Left lobe of liver (tissue), 2 donors: ENCODE measurements around the gene IL13. TPM values are rescaled to one million over a fixed set of nuclear protein-coding genes. Genes with fewer than 3 reads are reported as not detected.
A peak's percentile ranks its signal among the peaks of the same experiment; 100 is the strongest.
"Not testable (repeated sequence)": the region's sequence is repeated elsewhere in the genome, so short reads cannot be mapped to it uniquely, and the experiment has no call there.

Experiments
- ATAC-seq: fragments of 200-7000 bp; cut with Tn5 transposase; one replicate; pipeline ENCODE4 v1.9.1; 2020; ENCODE audit warnings: mild to moderate bottlenecking, moderate library complexity
- DNase-seq: peaks from one replicate; pipeline ENCODE4 v3.0.0-alpha.2; 2020; ENCODE audit warnings: low spot score
- total RNA-seq: library from RNA; stranded (reverse); gene quantifications from one replicate; pipeline ENCODE4 v1.2.1, GENCODE V29; 2021
- donor health status: DM: no; HTN: no; CAD: no; lungs with moderate emphysema.
- donor health status: DM: no; HTN: yes; CAD: no.

The IL13 gene
- not detected for total RNA-seq

DNA sequence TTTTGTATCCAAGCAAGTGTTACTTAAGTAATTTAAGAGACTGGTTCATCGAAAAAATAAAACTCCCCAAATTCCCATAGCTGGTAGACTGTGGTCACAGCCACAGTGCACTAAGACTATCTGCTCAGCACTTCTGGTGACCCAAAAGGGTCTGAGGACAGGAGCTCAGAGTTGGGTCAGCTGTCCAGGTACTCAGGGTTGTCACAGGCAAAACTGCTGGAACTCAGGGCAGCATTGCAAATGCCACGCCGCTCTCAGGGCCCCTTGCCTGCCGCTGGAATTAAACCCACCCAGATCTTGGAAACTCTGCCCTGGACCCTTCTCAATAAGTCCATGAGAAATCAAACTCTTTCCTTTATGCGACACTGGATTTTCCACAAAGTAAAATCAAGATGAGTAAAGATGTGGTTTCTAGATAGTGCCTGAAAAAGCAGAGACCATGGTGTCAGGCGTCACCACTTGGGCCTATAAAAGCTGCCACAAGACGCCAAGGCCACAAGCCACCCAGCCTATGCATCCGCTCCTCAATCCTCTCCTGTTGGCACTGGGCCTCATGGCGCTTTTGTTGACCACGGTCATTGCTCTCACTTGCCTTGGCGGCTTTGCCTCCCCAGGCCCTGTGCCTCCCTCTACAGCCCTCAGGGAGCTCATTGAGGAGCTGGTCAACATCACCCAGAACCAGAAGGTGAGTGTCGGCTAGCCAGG is at the start of gene IL13:
IL13 (plus strand) TSS at position 498 of the 705 bp plus-strand sequence; CDS start at position 512, 14 bp downstream.
- DNase-seq (no peak), ATAC-seq (no peak)

DNA sequence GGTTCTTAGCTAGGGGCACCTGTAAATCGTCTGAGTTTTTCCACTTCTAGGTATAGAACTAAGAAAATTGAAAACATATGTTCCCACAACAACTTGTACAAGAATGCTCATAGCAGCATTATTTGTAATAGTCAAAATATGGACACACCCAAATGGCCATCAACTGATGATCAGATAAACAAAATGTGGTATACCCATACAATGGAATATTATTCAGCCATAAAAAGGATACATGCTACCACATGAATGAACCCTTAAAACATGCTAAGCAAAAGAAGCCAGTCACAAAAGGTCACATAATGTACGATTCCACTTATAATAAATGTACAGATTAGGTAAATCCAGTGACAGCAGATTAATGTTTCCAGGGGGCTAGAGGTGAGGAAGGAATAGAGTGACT is 46.0 kb upstream of the IL13 start:
- DNase-seq: no peak

GRCh38 chr5:132612846-132613245 is 45.1 kb upstream of the IL13 start:
- ATAC-seq: peak; percentile 23
- no peak for DNase-seq

More for the DNA sequence above, 46.0 kb upstream of the IL13 start:
- no peak for ATAC-seq

- ATAC-seq: no peak
- no peak for DNase-seq
Measured at GRCh38 chr5:132621699-132622098, 36.3 kb upstream of the IL13 start.

DNA sequence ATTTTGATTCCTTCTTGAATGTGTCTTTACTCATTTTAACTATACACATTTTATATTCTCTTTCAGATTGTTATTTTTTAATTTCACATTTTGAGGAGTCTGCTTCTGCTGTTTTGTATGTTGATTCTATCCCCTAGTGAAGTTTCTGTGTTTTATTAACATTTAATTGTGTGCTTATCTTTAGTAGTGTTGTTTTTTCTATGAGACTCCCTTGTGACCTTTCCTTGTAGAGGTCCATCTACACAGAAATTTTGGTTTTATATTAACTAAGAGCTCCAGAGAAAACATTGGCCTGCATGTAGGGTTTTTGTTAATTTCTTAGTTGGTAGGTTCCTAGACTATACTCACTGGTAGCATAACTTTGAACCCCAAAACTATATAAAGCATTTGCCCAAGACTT is 35.4 kb upstream of the IL13 start:
- ATAC-seq (peak; percentile 86), DNase-seq (no peak)

- no peak for DNase-seq
- ATAC-seq: no peak
Measured at GRCh38 chr5:132627470-132627869, 30.5 kb upstream of the IL13 start.

DNA sequence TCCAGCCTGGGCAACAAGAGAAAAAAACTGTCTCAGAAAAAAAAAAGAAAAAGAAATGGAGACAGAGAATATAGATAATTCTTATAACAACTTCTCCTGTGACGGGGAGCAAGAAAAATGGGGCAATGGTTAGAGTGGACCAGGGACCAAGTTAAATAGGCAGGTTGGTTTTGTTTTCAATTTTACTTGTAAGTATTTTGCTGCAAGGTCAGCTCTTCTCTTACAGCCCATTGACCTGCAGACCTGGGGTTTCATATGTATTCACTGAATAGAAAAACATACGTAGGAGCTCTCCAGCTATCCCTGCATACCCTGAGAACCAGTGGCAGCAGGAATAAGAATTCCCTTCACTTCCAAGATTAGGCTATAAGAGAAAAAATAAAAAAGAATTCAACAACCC is 29.2 kb upstream of the IL13 start:
- ATAC-seq: no peak

DNA sequence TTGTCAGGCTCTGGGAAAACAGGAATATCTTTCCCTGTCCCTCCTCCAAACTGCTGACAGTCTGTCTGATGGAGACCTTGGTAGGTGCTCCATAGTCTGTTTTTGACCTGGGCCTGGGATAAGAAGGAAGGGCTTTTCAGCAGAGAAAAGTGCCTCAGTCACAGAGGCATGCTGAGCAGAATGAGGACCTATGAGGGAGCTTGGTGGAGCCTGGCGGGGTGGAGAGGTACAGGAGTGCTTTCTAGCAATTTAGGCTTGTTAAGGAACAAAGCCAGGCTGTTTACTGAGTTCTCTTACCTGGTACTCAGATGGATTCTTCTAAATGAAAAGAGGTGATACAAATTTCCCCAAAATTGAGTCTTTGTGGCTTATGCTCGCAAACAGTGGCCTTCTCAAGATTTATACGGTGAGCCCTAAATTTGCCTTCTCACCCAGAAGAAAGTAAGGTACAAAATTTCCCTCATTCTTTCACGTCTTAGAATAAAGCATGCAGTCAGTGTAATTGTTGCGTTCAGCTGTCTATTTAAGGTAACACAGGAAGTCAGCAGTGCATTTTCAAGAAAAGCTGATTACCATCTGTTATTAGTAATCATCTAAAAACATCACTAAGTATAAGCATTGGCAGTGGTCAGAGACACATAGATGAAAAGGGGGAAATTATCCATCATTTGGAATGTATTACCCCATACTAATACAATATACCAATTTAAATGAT is 28.6 kb upstream of the IL13 start:
- ATAC-seq (no peak), DNase-seq (no peak)

More for the DNA sequence above, 29.2 kb upstream of the IL13 start:
- DNase-seq: no peak

- not testable (repeated sequence) for ATAC-seq, DNase-seq
Measured at GRCh38 chr5:132633587-132633986, 24.4 kb upstream of the IL13 start.

- DNase-seq (no peak), ATAC-seq (no peak)
Measured at GRCh38 chr5:132635873-132636272, 22.1 kb upstream of the IL13 start.

- no peak for ATAC-seq
Measured at GRCh38 chr5:132637241-132637640, 20.7 kb upstream of the IL13 start.

DNA sequence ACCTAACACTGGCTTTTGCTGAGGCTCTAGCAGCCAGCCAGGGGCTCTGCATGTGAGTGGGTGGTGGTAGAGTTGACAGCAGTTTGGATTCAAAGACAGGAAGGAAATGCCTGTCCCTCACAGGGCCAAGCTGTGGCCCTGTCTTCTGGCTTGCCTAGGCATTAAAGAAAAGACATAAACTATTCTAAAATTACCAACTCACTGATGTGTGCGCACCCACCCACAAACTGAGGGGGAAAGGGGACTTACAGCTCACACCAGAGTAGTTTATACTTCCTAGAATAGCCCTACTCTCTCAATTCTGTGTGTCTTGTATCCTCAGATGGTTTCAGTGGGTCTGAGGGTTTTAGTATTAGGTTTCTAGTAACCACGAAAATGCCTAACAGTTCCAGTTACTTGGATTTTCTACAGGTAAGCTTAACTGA is 18.3 kb upstream of the IL13 start:
- no peak for ATAC-seq
- no peak for DNase-seq

More at GRCh38 chr5:132637241-132637640, 20.7 kb upstream of the IL13 start:
- DNase-seq: no peak

GRCh38 chr5:132640613-132641012 is 17.4 kb upstream of the IL13 start:
- ATAC-seq: peak; percentile 9

DNA sequence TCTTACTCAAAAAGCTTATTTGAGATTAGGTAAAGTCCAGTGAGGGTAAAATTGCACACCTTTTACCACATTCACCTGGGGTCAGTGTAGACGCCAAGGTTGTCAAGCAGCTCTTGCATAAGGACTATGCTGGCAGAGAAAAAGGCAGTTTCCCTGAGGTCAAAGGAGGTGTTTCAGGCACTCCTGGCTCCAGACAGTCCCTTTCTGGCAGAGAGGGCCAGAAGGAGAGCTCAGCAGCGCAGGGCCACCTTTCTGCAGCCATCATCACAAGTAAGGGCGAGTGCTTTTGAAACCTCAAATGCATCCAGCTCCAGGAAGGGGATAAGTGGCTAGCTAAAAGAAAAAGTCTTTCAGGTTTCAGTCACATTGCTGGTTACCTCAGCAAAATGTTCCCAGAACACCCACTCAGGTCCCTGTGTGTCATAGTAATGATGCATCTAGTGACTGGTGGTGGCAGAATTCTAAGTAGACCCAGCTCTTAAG is 16.7 kb upstream of the IL13 start:
- peak; percentile 91 for ATAC-seq
- peak; percentile 78 for DNase-seq

More at GRCh38 chr5:132640613-132641012, 17.4 kb upstream of the IL13 start:
- DNase-seq: no peak

DNA sequence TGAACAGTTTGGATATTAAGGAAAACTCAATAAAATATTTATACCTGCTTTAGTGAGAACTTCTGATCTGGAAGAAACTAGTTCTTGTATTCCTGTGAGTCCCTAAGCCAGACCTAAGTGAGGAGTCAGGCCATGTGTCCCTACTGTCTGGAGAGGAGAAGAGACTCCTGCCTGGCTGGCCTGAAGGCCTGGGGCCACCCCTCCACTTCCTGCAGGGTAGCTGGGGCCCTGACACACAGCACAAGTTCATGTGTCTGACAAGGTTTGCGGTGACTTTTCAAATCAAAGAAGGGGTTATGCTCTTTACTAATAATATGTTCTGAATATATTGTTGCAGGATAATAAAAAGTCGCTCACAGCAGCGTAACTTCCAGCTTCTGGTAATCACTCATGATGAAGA is 16.1 kb upstream of the IL13 start:
- DNase-seq: no peak
- peak; percentile 11 for ATAC-seq

DNA sequence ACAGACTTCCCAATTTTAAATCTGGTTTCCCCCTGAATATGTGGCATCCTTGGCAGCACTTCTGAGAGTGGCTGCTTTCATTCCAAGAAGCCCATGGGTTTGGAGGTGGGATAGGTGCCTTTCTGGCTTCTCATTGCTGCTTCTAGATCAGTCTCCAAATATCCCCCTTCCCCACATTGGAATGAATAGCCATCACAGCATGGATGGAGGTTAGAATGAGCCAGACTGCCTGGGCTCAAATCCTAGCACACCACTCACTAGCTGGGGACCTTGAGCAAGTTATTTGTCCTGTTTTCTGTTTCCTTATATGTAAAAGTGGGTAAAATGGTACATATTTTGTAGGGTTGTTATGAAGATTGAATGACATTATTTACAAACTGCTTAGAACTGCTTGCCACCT is 13.8 kb upstream of the IL13 start:
- ATAC-seq: no peak
- no peak for DNase-seq

DNA sequence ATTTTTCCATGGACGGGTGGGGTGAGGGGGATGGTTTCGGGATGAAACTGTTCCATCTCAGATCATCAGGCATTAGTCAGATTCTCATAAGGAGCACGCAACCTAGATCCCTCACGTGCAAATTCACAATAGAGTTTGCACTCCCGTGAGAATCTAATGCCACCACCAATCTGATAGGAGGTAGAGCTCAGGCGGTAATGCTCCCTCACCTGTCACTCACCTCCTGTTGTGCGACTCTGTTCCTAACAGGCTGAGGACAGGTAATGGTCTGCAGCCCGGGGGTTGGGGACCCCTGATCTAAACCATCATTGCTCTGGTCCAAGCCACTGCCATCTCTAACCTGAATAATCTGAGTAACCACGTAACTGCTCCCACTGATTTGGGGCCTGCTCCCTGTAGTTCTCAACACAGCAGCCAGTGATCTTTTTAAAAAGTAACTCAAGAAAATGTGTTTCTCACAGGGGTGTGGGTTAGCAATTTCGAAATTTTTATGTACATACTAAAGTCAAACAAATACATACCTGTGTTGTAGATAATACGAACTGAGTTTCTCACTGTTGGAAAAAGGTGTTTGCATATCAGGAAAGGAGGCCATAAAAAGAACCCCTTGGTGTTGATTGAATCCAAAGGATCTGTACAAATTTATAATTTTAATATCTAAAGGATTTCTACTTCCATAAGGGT is 11.2 kb upstream of the IL13 start:
- no peak for ATAC-seq
- no peak for DNase-seq

GRCh38 chr5:132647473-132647872 is 10.5 kb upstream of the IL13 start:
- DNase-seq (no peak), ATAC-seq (no peak)

GRCh38 chr5:132648355-132648754 is 9.6 kb upstream of the IL13 start:
- ATAC-seq (no peak), DNase-seq (no peak)

DNA sequence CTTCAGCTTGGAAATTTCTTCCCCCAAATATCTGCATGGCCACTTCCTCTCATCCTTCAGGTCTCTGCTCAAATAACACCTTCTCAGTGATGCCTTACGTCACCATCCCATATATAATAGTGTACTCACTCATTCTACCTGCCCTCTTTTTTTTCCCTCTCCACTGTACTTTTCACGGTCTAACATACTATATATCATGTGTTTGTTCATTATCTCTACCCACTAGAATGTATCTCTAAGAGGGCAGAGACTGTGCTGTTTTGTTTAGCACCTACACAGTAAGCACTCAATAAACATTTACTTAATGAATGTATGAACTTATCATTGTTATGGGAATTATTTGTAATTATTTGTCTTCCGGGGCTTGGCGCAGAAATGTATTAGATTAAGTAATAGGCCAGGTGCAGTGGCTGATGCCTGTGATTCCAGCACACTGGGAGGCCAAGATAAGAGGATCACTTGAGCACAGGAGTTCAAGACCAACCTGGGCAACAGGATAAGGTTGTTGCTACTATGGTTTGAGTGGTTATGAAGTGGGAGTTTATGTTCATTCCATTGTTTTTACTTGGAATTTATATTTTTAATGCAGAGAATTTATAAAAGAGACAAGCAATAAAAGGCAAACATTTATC is 6.0 kb upstream of the IL13 start:
- ATAC-seq (no peak), DNase-seq (no peak)

- ATAC-seq: no peak
- DNase-seq: no peak
Measured at GRCh38 chr5:132653716-132654115, 4.3 kb upstream of the IL13 start.
